Measurements from ENCODE around the gene BATF3.

Gene BATF3

GRCh38 chr1:212684076-212684475, 15.6 kb downstream of the BATF3 start:
- Histone ChIP-seq H3K4me1 (ENCODE audit: insufficient read depth, low read length) (peaks cover 4% of the 10 kb centered on the region; the same call in 1 of the 2 replicates), H3K9me3 (ENCODE audit: control insufficient read depth, insufficient read depth, low read length) (no peaks in the 10 kb centered on the region), H3K9ac (ENCODE audit: low read depth, low read length) (no peak overlapping the region), H3K36me3 (ENCODE audit: insufficient read depth, low read length) (no peaks in the 10 kb centered on the region)

- no peaks in the 10 kb centered on the region for H3K9me3 ChIP-seq (ENCODE audit: control insufficient read depth, insufficient read depth, low read length)
- H3K9ac ChIP-seq (ENCODE audit: low read depth, low read length): no peak overlapping the region
- no peaks in the 10 kb centered on the region for H3K36me3 ChIP-seq (ENCODE audit: insufficient read depth, low read length)
- peaks cover 4% of the 10 kb centered on the region; the same call in 1 of the 2 replicates for H3K4me1 ChIP-seq (ENCODE audit: insufficient read depth, low read length)
Observed at GRCh38 chr1:212683357-212683722, 16.3 kb downstream of the BATF3 start.

- peaks cover 4% of the 10 kb centered on the region; the same call in 1 of the 2 replicates for H3K4me1 ChIP-seq (ENCODE audit: insufficient read depth, low read length)
- H3K9me3 ChIP-seq (ENCODE audit: control insufficient read depth, insufficient read depth, low read length): no peaks in the 10 kb centered on the region
- H3K36me3 ChIP-seq (ENCODE audit: insufficient read depth, low read length): no peaks in the 10 kb centered on the region
- H3K9ac ChIP-seq (ENCODE audit: low read depth, low read length): no peak overlapping the region
Observed at GRCh38 chr1:212680680-212681389, 18.8 kb downstream of the BATF3 start.

- no peaks in the 10 kb centered on the region for H3K9me3 ChIP-seq (ENCODE audit: control insufficient read depth, insufficient read depth, low read length)
- H3K4me1 ChIP-seq (ENCODE audit: insufficient read depth, low read length): peaks cover 4% of the 10 kb centered on the region; the same call in 1 of the 2 replicates
- no peak overlapping the region for H3K9ac ChIP-seq (ENCODE audit: low read depth, low read length)
- no peaks in the 10 kb centered on the region for H3K36me3 ChIP-seq (ENCODE audit: insufficient read depth, low read length)
Observed at GRCh38 chr1:212678456-212679410, 20.9 kb downstream of the BATF3 start.

GRCh38 chr1:212677573-212677972, 22.1 kb downstream of the BATF3 start:
- peaks cover under 1% of the 10 kb centered on the region; the same call in 1 of the 2 replicates for H3K4me1 ChIP-seq (ENCODE audit: insufficient read depth, low read length)
- H3K9ac ChIP-seq (ENCODE audit: low read depth, low read length): no peak overlapping the region
- H3K36me3 ChIP-seq (ENCODE audit: insufficient read depth, low read length): no peaks in the 10 kb centered on the region
- no peaks in the 10 kb centered on the region for H3K9me3 ChIP-seq (ENCODE audit: control insufficient read depth, insufficient read depth, low read length)

GRCh38 chr1:212677136-212677535, 22.5 kb downstream of the BATF3 start:
- Histone ChIP-seq H3K36me3 (ENCODE audit: insufficient read depth, low read length) (no peaks in the 10 kb centered on the region), H3K4me1 (ENCODE audit: insufficient read depth, low read length) (peaks cover 5% of the 10 kb centered on the region), H3K9ac (ENCODE audit: low read depth, low read length) (no peak overlapping the region), H3K9me3 (ENCODE audit: control insufficient read depth, insufficient read depth, low read length) (no peaks in the 10 kb centered on the region)

GRCh38 chr1:212675675-212676074, 24.0 kb downstream of the BATF3 start:
- no peaks in the 10 kb centered on the region for H3K9me3 ChIP-seq (ENCODE audit: control insufficient read depth, insufficient read depth, low read length)
- no peak overlapping the region for H3K9ac ChIP-seq (ENCODE audit: low read depth, low read length)
- H3K4me1 ChIP-seq (ENCODE audit: insufficient read depth, low read length): peaks cover 15% of the 10 kb centered on the region
- no peaks in the 10 kb centered on the region for H3K36me3 ChIP-seq (ENCODE audit: insufficient read depth, low read length)

GRCh38 chr1:212674872-212675271, 24.8 kb downstream of the BATF3 start:
- H3K36me3 ChIP-seq (ENCODE audit: insufficient read depth, low read length): no peaks in the 10 kb centered on the region
- H3K4me1 ChIP-seq (ENCODE audit: insufficient read depth, low read length): peaks cover 18% of the 10 kb centered on the region
- no peaks in the 10 kb centered on the region for H3K9me3 ChIP-seq (ENCODE audit: control insufficient read depth, insufficient read depth, low read length)
- H3K9ac ChIP-seq (ENCODE audit: low read depth, low read length): no peak overlapping the region

- Histone ChIP-seq H3K4me1 (ENCODE audit: insufficient read depth, low read length) (peaks cover 31% of the 10 kb centered on the region), H3K36me3 (ENCODE audit: insufficient read depth, low read length) (no peaks in the 10 kb centered on the region), H3K9me3 (ENCODE audit: control insufficient read depth, insufficient read depth, low read length) (no peaks in the 10 kb centered on the region), H3K9ac (ENCODE audit: low read depth, low read length) (peak overlapping the region; percentile 24; the same call in 1 of the 2 replicates)
Observed at GRCh38 chr1:212671342-212672031, 28.2 kb downstream of the BATF3 start.

- Histone ChIP-seq H3K36me3 (ENCODE audit: insufficient read depth, low read length) (no peaks in the 10 kb centered on the region), H3K4me1 (ENCODE audit: insufficient read depth, low read length) (peaks cover 31% of the 10 kb centered on the region), H3K9me3 (ENCODE audit: control insufficient read depth, insufficient read depth, low read length) (no peaks in the 10 kb centered on the region), H3K9ac (ENCODE audit: low read depth, low read length) (no peak overlapping the region)
Observed at GRCh38 chr1:212670882-212671281, 28.8 kb downstream of the BATF3 start.

- Histone ChIP-seq H3K9me3 (ENCODE audit: control insufficient read depth, insufficient read depth, low read length) (no peaks in the 10 kb centered on the region), H3K4me1 (ENCODE audit: insufficient read depth, low read length) (peaks cover 31% of the 10 kb centered on the region), H3K9ac (ENCODE audit: low read depth, low read length) (no peak overlapping the region)
Observed at GRCh38 chr1:212670301-212670700, 29.3 kb downstream of the BATF3 start.

GRCh38 chr1:212669600-212669999, 30.0 kb downstream of the BATF3 start:
- H3K9ac ChIP-seq (ENCODE audit: low read depth, low read length): no peak overlapping the region
- no peaks in the 10 kb centered on the region for H3K9me3 ChIP-seq (ENCODE audit: control insufficient read depth, insufficient read depth, low read length)
- peaks cover 31% of the 10 kb centered on the region for H3K4me1 ChIP-seq (ENCODE audit: insufficient read depth, low read length)
- H3K36me3 ChIP-seq (ENCODE audit: insufficient read depth, low read length): no peaks in the 10 kb centered on the region

More at GRCh38 chr1:212670301-212670700, 29.3 kb downstream of the BATF3 start:
- no peaks in the 10 kb centered on the region for H3K36me3 ChIP-seq (ENCODE audit: insufficient read depth, low read length)

GRCh38 chr1:212669102-212669501, 30.5 kb downstream of the BATF3 start:
- peaks cover 31% of the 10 kb centered on the region for H3K4me1 ChIP-seq (ENCODE audit: insufficient read depth, low read length)
- H3K36me3 ChIP-seq (ENCODE audit: insufficient read depth, low read length): no peaks in the 10 kb centered on the region
- H3K9ac ChIP-seq (ENCODE audit: low read depth, low read length): no peak overlapping the region
- no peaks in the 10 kb centered on the region for H3K9me3 ChIP-seq (ENCODE audit: control insufficient read depth, insufficient read depth, low read length)

GRCh38 chr1:212668477-212668876, 31.2 kb downstream of the BATF3 start:
- no peaks in the 10 kb centered on the region for H3K36me3 ChIP-seq (ENCODE audit: insufficient read depth, low read length)
- H3K9ac ChIP-seq (ENCODE audit: low read depth, low read length): no peak overlapping the region
- peaks cover 31% of the 10 kb centered on the region for H3K4me1 ChIP-seq (ENCODE audit: insufficient read depth, low read length)
- H3K9me3 ChIP-seq (ENCODE audit: control insufficient read depth, insufficient read depth, low read length): no peaks in the 10 kb centered on the region
